SIG-M5 (cell line): Measurements from ENCODE around the gene OTOP1.
"Not testable (repeated sequence)": the region's sequence is repeated elsewhere in the genome, so short reads cannot be mapped to it uniquely, and the experiment has no call there.

Experiments used
- DNase-seq: peaks from one replicate; lab custom pipeline; 2025; lab: John Stamatoyannopoulos, UW

OTOP1 gene

DNA sequence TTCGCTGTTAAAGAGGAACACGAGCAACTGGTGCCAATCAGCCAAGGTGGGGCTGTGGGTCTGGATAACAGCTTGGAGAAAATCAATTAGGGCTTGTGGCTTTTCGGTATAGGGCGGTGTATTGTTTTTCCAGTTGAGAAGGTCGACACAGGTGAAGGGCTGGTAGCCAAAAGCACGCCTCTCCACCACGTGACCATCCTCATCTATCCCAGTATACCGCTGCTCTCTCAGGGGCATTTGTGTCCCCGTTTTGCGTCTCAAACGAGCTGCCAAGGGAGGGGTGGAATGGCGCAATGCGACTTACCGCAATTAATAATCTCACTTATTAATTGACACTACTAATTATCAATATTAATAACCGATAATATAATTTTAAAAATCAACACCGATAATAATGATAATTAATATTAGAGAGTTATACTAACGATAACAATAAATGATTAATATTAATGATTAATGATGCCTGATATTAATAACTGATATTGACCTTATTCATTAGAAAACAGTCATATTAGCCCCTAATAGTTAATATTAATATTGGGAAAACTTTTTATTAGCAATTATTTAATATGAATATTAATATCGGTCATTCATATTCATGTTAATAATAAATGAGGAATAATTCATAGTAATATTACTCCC, 62.1 kb downstream of the OTOP1 start:
- DNase-seq = not testable (repeated sequence)

- DNase-seq = not testable (repeated sequence)
These were observed 64.5 kb downstream of the OTOP1 start for GRCh38 chr4:4162186-4162585.

DNA sequence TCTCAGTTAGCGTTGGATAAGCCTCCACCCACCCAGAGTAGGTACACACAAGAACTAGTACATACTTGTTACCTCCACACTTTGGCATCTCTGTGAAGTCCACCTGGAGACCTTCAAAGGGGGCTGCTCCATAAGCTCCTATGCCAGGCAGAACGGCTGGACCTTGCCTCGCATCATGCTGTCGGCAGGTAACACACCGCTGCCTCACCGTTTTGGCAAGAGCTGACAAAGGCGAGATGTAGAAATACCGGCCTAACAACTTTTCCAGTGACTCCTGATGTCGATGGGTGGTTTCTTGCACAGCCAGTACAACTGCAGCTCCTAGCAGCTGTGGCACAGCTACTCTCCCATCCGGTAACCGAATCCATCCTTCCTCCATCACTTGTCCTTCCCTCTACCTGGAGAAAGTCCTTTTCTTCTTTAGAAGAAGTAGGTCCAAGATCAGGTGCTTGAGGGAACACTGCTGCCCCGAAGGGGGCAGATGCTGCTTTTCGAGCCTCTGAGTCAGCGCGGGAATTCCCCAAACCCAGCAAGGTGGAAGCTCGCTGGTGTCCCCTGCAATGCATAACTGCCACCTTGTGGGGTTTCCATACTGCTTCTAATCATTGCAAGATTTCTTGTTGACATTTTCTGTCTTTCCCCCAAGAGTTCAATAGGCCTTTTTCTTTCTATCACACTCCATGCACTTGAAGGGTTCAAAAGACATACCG, 65.6 kb downstream of the OTOP1 start:
- not testable (repeated sequence) for DNase-seq

GRCh38 chr4:4145622-4146021, 81.1 kb downstream of the OTOP1 start:
- not testable (repeated sequence) for DNase-seq

- not testable (repeated sequence) for DNase-seq
These were observed 83.4 kb downstream of the OTOP1 start for GRCh38 chr4:4143376-4143775.

DNA sequence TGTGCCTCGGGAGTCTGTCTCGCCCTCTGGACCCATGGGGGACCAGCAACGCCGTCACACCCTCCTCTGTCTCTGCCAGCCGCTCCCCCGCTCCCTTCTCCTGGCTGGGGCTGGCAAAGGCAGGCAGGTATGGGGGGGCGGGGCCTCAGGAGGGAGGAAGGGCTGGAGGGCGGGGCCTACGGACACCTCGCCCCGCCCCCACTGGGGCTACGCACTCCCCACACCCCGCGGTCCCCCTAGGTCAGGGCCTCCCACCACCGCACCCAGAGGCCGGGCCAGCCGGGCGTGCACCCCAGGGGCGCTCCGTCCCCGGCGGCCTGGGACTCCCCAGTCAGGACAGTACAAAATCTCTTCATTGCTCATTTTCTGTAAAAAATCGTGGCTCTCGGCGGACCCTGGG, 84.0 kb downstream of the OTOP1 start:
- DNase-seq = not testable (repeated sequence)

DNA sequence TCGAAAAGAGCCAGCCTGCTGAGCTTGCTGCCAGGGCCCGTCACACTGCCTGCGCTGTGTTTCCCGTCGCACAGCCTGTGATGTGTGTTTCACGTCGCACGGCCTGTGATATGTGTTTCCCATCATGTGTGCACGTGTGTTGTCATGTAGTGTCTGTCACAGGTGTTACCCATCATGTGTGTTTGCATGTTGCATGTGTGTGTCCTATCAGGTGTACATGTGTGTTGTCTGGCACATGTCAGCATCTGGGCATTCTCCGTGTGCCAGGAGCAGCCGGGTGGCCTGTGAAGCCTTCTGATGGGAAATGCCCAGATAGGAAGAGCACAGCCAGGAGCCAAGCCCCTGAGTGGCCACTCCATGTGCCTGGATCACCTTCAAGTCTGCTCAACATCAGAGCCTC, 85.5 kb downstream of the OTOP1 start:
- not testable (repeated sequence) for DNase-seq
